SK-N-SH (cell line): ENCODE data around the gene IKBKE. TPM values are rescaled to one million over a fixed set of nuclear protein-coding genes. Genes with fewer than 3 reads are reported as not detected.

Source experiments
- CTCF ChIA-PET: fragments of 300-600, 350-600 bp; formaldehyde crosslinking; extraction: SDS; loops from one replicate; lab custom pipeline; 2021; lab: Yijun Ruan, JAX
- POLR2A ChIA-PET: fragments of 350-600 bp; sonication (Branson Sonifier 250); formaldehyde crosslinking; extraction: SDS; loops from one replicate; lab custom pipeline; 2020; ENCODE audit warnings: antibody characterized with exemption, inconsistent platforms; lab: Yijun Ruan, JAX
- DNase-seq: peaks from one replicate; pipeline ENCODE4 v3.0.0; 2012
- H2AFZ ChIP-seq: fragments of 200-600 bp; sonication (generic); 2 replicates; pipeline ENCODE4 v1.8.1; 2016; ENCODE audit warnings: antibody characterized with exemption, mild to moderate bottlenecking, low read depth
- H3F3A ChIP-seq: fragments of 200-600 bp; sonication (generic); replicated peaks from 2 replicates; pipeline ENCODE3; 2016; ENCODE audit warnings: antibody characterized with exemption, mild to moderate bottlenecking; ENCODE audit not compliant: insufficient read depth
- H3K27ac ChIP-seq, 2 experiments: fragments of 200-500 bp in 1 of 2; fragments of 200-600 bp in 1 of 2; sonication (Bioruptor generic) in 1 of 2; sonication (generic), shearing (Covaris generic) in 1 of 2; 2 replicates each; pipeline versions ENCODE4 v1.5.1 to v1.6.1; 2014 to 2016; ENCODE audit warnings: low read depth in 2 of 2, inconsistent platforms in 1 of 2, low read length in 1 of 2, mild to moderate bottlenecking in 1 of 2, mixed read lengths in 1 of 2
- H3K27me3 ChIP-seq: fragments of 200-600 bp; sonication (generic), shearing (Covaris generic); 2 replicates; pipeline ENCODE4 v1.6.1; 2016; ENCODE audit warnings: mixed run types; ENCODE audit not compliant: insufficient read depth
- H3K36me3 ChIP-seq, 2 experiments: fragments of 200-500 bp in 1 of 2; fragments of 200-600 bp in 1 of 2; sonication (Bioruptor generic) in 1 of 2; sonication (generic) in 1 of 2; replicated peaks in 1 of 2; 2 replicates each; pipeline versions ENCODE3 to v1.5.1; 2014 to 2016; ENCODE audit warnings: low read length in 1 of 2, mild to moderate bottlenecking in 1 of 2; ENCODE audit not compliant: insufficient read depth in 2 of 2, control insufficient read depth in 1 of 2
- H3K4me1 ChIP-seq, 2 experiments: fragments of 200-500 bp in 1 of 2; fragments of 200-600 bp in 1 of 2; sonication (Bioruptor generic) in 1 of 2; sonication (generic), shearing (Covaris generic) in 1 of 2; 2 replicates each; pipeline versions ENCODE4 v1.5.1 to v1.6.1; 2014 to 2016; ENCODE audit warnings: low read depth in 1 of 2, low read length in 1 of 2, mixed run types in 1 of 2; ENCODE audit not compliant: insufficient read depth in 2 of 2, control insufficient read depth in 1 of 2
- H3K4me2 ChIP-seq: fragments of 200-600 bp; sonication (generic), shearing (Covaris generic); 2 replicates; pipeline ENCODE4 v1.6.1; 2017; ENCODE audit warnings: mixed run types
- H3K4me3 ChIP-seq, 2 experiments: fragments of 200-500 bp in 1 of 2; fragments of 200-600 bp in 1 of 2; sonication (Bioruptor generic) in 1 of 2; sonication (generic), shearing (Covaris generic) in 1 of 2; 2 replicates each; pipeline versions ENCODE4 v1.5.1 to v1.8.1; 2014 to 2016; ENCODE audit warnings: low read depth in 2 of 2, inconsistent platforms in 1 of 2, low read length in 1 of 2, mild to moderate bottlenecking in 1 of 2, mixed read lengths in 1 of 2, moderate library complexity in 1 of 2
- H3K79me2 ChIP-seq: fragments of 200-600 bp; sonication (generic); 2 replicates; pipeline ENCODE4 v1.8.1; 2017; ENCODE audit warnings: mild to moderate bottlenecking; ENCODE audit not compliant: insufficient read depth
- H3K9ac ChIP-seq: fragments of 200-600 bp; sonication (generic); 2 replicates; pipeline ENCODE4 v1.6.1; 2017; ENCODE audit warnings: mixed run types
- H3K9me2 ChIP-seq: fragments of 200-600 bp; sonication (generic); 2 replicates; pipeline ENCODE4 v1.6.1; 2017; ENCODE audit warnings: mixed run types
- H3K9me3 ChIP-seq: fragments of 200-600 bp; sonication (generic); 2 replicates; pipeline ENCODE4 v1.6.1; 2017; ENCODE audit warnings: mixed run types, mild to moderate bottlenecking, moderate library complexity
- H4K20me1 ChIP-seq: fragments of 200-600 bp; sonication (generic); 2 replicates; pipeline ENCODE4 v1.6.1; 2017; ENCODE audit warnings: mild to moderate bottlenecking, mixed run types; ENCODE audit not compliant: insufficient read depth
- CHD2 ChIP-seq: fragments of 150-350 bp; IDR thresholded peaks from 2 replicates; pipeline ENCODE4 v1.6.1; 2018; ENCODE audit warnings: low read length; ENCODE audit not compliant: partially characterized antibody
- CTCF ChIP-seq: fragments of 200-600 bp; sonication (generic); IDR thresholded peaks from 2 replicates; pipeline ENCODE4 v1.6.1; 2017; ENCODE audit warnings: antibody characterized with exemption, mild to moderate bottlenecking, moderate library complexity
- ELF1 ChIP-seq: IDR thresholded peaks from 2 replicates; pipeline ENCODE4 v1.4.0; 2012
- EP300 ChIP-seq, 2 experiments: IDR thresholded peaks; 2 replicates each; pipeline versions ENCODE4 v1.4.0 to v1.6.1; 2012; ENCODE audit warnings: borderline replicate concordance in 1 of 2, low read depth in 1 of 2, low read length in 1 of 2
- EZH2phosphoT487 ChIP-seq: fragments of 200-600 bp; sonication (generic); IDR thresholded peaks from 2 replicates; pipeline ENCODE4 v1.6.1; 2017; ENCODE audit warnings: low read depth, mixed run types, mild to moderate bottlenecking, antibody characterized with exemption, moderate library complexity, borderline replicate concordance
- FOXJ3 ChIP-seq: sonication (generic); formaldehyde crosslinking; IDR thresholded peaks from 2 replicates; pipeline ENCODE4 v1.5.1; 2020; ENCODE audit warnings: mild to moderate bottlenecking, missing genetic modification reagents
- IRF3 ChIP-seq: fragments of 150-350 bp; IDR thresholded peaks from 2 replicates; pipeline ENCODE4 v1.6.1; 2016; ENCODE audit warnings: mild to moderate bottlenecking, low read depth, low read length
- JUND ChIP-seq: IDR thresholded peaks from 2 replicates; pipeline ENCODE4 v1.4.0; 2012
- MAX ChIP-seq: IDR thresholded peaks from 2 replicates; pipeline ENCODE4 v1.4.0; 2012; ENCODE audit warnings: low read depth
- MXI1 ChIP-seq: IDR thresholded peaks from 2 replicates; pipeline ENCODE4 v1.6.1; 2012; ENCODE audit warnings: mild to moderate bottlenecking, low read depth, low read length, improper control_type of control experiment
- NRF1 ChIP-seq: IDR thresholded peaks from 2 replicates; pipeline ENCODE4 v1.6.1; 2012; ENCODE audit warnings: low read depth, mild to moderate bottlenecking, low read length
- PBX3 ChIP-seq: IDR thresholded peaks from 2 replicates; pipeline ENCODE4; 2012
- POLR2AphosphoS5 ChIP-seq: IDR thresholded peaks from 2 replicates; pipeline ENCODE4 v1.6.1; 2012; ENCODE audit warnings: low read depth, low read length
- RAD21 ChIP-seq: IDR thresholded peaks from 2 replicates; pipeline ENCODE4 v1.6.1; 2012; ENCODE audit warnings: mild to moderate bottlenecking, low read length
- RFX5 ChIP-seq: IDR thresholded peaks from 2 replicates; pipeline ENCODE4 v1.6.1; 2012; ENCODE audit warnings: mild to moderate bottlenecking, improper control_type of control experiment, low read length
- RXRA ChIP-seq: IDR thresholded peaks from 2 replicates; pipeline ENCODE4 v1.4.0; 2012; ENCODE audit warnings: low read depth, mild to moderate bottlenecking, borderline replicate concordance
- SIN3A ChIP-seq: IDR thresholded peaks from 2 replicates; pipeline ENCODE4 v1.6.1; 2012; ENCODE audit warnings: low read depth, mild to moderate bottlenecking, low read length, moderate library complexity, borderline replicate concordance
- TAF1 ChIP-seq: IDR thresholded peaks from 2 replicates; pipeline ENCODE4 v1.6.1; 2012; ENCODE audit warnings: low read depth, mild to moderate bottlenecking, low read length, moderate library complexity, borderline replicate concordance
- TCF12 ChIP-seq: IDR thresholded peaks from 2 replicates; pipeline ENCODE4 v1.4.0; 2012
- USF2 ChIP-seq: fragments of 150-350 bp; IDR thresholded peaks from 2 replicates; pipeline ENCODE4 v1.6.1; 2017; ENCODE audit warnings: antibody characterized with exemption, low read length, low read depth, borderline replicate concordance
- WGBS: methylation state at CpG from one replicate; pipeline ENCODE4 v1.1.6; 2017; ENCODE audit warnings: low lambda C conversion rate; 5-methylcytosine and 5-hydroxymethylcytosine counted together
- polyA plus RNA-seq, 3 experiments: library from polyadenylated mRNA; depleted of rRNA; stranded (reverse); fragments of >200 nt; gene quantifications; 2 replicates each; pipeline ENCODE4 v1.2.3, GENCODE V29; 2012

Gene IKBKE
- polyA plus RNA-seq, 1 of the 3 experiments (the other 2 are of a cell fraction), result 14.5 TPM

GRCh38 chr1:206510371-206510770, 40.1 kb downstream of the IKBKE start:
- peaks cover 15 to 17% of the 10 kb centered on the region in 2 experiments; a peak in 2 of 4 replicates for H3K4me1 ChIP-seq
- POLR2A ChIA-PET, result no interaction called here
- 81% methylated on average over 5 of the region's 5 CpGs for WGBS

GRCh38 chr1:206511362-206512057, 41.2 kb downstream of the IKBKE start:
- Histone ChIP-seq H4K20me1 (no peaks in the 10 kb centered on the region), H3K4me1 (peaks cover 15 to 17% of the 10 kb centered on the region in 2 experiments; a peak in 2 of 4 replicates), H2AFZ (no peak overlapping the region), H3K79me2 (no peaks in the 10 kb centered on the region), H3F3A (no peaks in the 10 kb centered on the region), H3K27ac (no peak overlapping the region), H3K4me3 (no peak overlapping the region), H3K9me2 (no peaks in the 10 kb centered on the region), H3K9ac (no peak overlapping the region), H3K9me3 (no peaks in the 10 kb centered on the region), H3K4me2 (0 out of 2 replicates have a peak overlapping the region, but pooled peaks have one; percentile 23), H3K36me3 (no peaks in the 10 kb centered on the region), H3K27me3 (no peaks in the 10 kb centered on the region)
- TF ChIP-seq FOXJ3 (CRISPR knock-in tag) (no peak), CTCF (no peak), MXI1 (no peak), SIN3A (no peak), EP300 (IDR thresholded peaks at IDR 0.05; ENCODE audit: borderline replicate concordance in 1 of 2, low read depth in 1 of 2, low read length in 1 of 2) (no peak), RXRA (no peak), ELF1 (no peak), USF2 (no peak), POLR2AphosphoS5 (no peak), MAX (no peak), NRF1 (no peak), TAF1 (no peak), JUND (no peak), EZH2phosphoT487 (no peak), TCF12 (no peak), PBX3 (no peak), IRF3 (no peak), RAD21 (no peak), RFX5 (no peak)
- no peak for DNase-seq
- ChIA-PET CTCF (interaction anchor here (0.8 to 1.0 kb wide), 2 partner anchors 32 to 150 kb away, joined by 3 to 4 read pairs; no protein-coding TSS in a partner anchor), POLR2A (no interaction called here)
- 96% methylated on average over 14 of the region's 14 CpGs for WGBS

More at GRCh38 chr1:206510371-206510770, 40.1 kb downstream of the IKBKE start:
- no peaks in the 10 kb centered on the region for H3F3A ChIP-seq
- TF ChIP-seq CHD2, result no peak
- TF ChIP-seq, all 33 proteins: peak for 0
- Histone ChIP-seq H3K27ac (no peak overlapping the region), H3K9me2 (no peaks in the 10 kb centered on the region), H2AFZ (no peak overlapping the region), H3K9ac (no peak overlapping the region), H3K36me3 (no peaks in the 10 kb centered on the region), H3K4me2 (no peak overlapping the region), H3K9me3 (no peaks in the 10 kb centered on the region), H3K79me2 (no peaks in the 10 kb centered on the region), H3K4me3 (no peak overlapping the region), H4K20me1 (no peaks in the 10 kb centered on the region), H3K27me3 (no peaks in the 10 kb centered on the region)
- CTCF ChIA-PET, result interaction anchor here (1.9 kb wide), 1 partner anchor 20 kb away, joined by 7 read pairs; no protein-coding TSS in a partner anchor
- DNase-seq, result no peak
